SK-N-SH treated with all-trans-retinoic acid at 6 μM for 48 hours (cell line): ENCODE measurements around the gene FGF22.

ENCODE experiments used
- ARNTL ChIP-seq: fragments of 450-650 bp; formaldehyde crosslinking; IDR thresholded peaks from 2 replicates; pipeline ENCODE4 v1.5.0; 2020; ENCODE audit warnings: low read depth, mild to moderate bottlenecking, moderate library complexity, borderline replicate concordance
- GLIS3 ChIP-seq: fragments of 250-450 bp; sonication (Bioruptor Pico); IDR thresholded peaks from 2 replicates; pipeline ENCODE4 v1.5.0; 2020; ENCODE audit warnings: mild to moderate bottlenecking, moderate library complexity
- ISL1 ChIP-seq: fragments of 250-450 bp; sonication (Bioruptor Pico); IDR thresholded peaks from 2 replicates; pipeline ENCODE4 v2.1.2; 2022; ENCODE audit warnings: mild to moderate bottlenecking, moderate library complexity
- OSR1 ChIP-seq: fragments of 250-450 bp; sonication (Bioruptor Pico); IDR thresholded peaks from 2 replicates; pipeline ENCODE4 v1.8.0; 2022; ENCODE audit warnings: moderate library complexity, mild to moderate bottlenecking, inconsistent platforms
- PPARA ChIP-seq: fragments of 250-450 bp; sonication (Bioruptor Pico); IDR thresholded peaks from 2 replicates; pipeline ENCODE4 v1.5.0; 2020; ENCODE audit warnings: mild to moderate bottlenecking, borderline replicate concordance
- RARB ChIP-seq: fragments of 250-450 bp; sonication (Bioruptor Pico); IDR thresholded peaks from 2 replicates; pipeline ENCODE4 v1.8.0; 2021; ENCODE audit warnings: mild to moderate bottlenecking, moderate library complexity
- TOX ChIP-seq: fragments of 250-450 bp; sonication (Bioruptor Pico); IDR thresholded peaks from 2 replicates; pipeline ENCODE4 v1.8.0; 2021; ENCODE audit warnings: mild to moderate bottlenecking, moderate library complexity, borderline replicate concordance
- ZFP3 ChIP-seq: fragments of 250-450 bp; sonication (Bioruptor Pico); IDR thresholded peaks from 2 replicates; pipeline ENCODE4 v1.5.0; 2020; ENCODE audit warnings: mild to moderate bottlenecking, moderate library complexity
- ZFP30 ChIP-seq: fragments of 450-650 bp; formaldehyde crosslinking; IDR thresholded peaks from 2 replicates; pipeline ENCODE4 v1.5.0; 2022; ENCODE audit warnings: mild to moderate bottlenecking, moderate library complexity
- ZNF70 ChIP-seq: fragments of 450-650 bp; formaldehyde crosslinking; IDR thresholded peaks from 2 replicates; pipeline ENCODE4 v1.5.0; 2020; ENCODE audit warnings: mild to moderate bottlenecking, moderate library complexity
- ZNF8 ChIP-seq: fragments of 450-650 bp; formaldehyde crosslinking; IDR thresholded peaks from 2 replicates; pipeline ENCODE4 v1.5.0; 2020; ENCODE audit warnings: mild to moderate bottlenecking, moderate library complexity
- TF ChIP-seq, protein P1 (sequence below): fragments of 250-450 bp; sonication (Bioruptor Pico); IDR thresholded peaks from 2 replicates; pipeline ENCODE4 v1.5.1; 2020; ENCODE audit warnings: low read depth, mild to moderate bottlenecking, moderate library complexity
- TF ChIP-seq, protein P2 (sequence below): fragments of 250-450 bp; sonication (Bioruptor Pico); IDR thresholded peaks from 2 replicates; pipeline ENCODE4 v1.8.0; 2020; ENCODE audit warnings: mild to moderate bottlenecking, moderate library complexity, borderline replicate concordance

DNA sequence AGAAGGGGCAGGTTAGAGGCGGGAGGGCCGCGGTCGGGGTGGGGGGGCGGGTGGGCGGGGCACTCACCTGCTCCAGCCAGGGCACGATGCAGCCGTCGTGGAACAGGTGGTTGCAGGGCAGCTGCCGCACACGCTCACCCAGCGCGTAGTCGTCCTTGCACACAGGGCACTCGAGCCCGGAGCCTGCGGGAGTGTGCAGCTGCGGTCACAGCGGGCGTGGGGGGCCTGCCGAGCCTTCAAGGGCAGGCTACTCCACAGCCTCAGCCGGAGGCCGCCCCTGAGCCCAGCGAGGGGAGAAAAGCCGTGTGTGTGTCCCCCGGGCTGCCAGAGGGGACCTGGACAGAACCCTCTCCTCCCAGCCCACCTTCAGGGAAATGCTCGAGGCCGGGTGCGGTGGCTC lies 8.6 kb downstream of the FGF22 start:
- TF ChIP-seq ARNTL (CRISPR knock-in tag) (no peak), ZFP30 (no peak), ZFP3 (no peak), GLIS3 (CRISPR knock-in tag) (no peak), PPARA (no peak), RARB (CRISPR knock-in tag) (no peak), OSR1 (no peak), ISL1 (CRISPR knock-in tag) (no peak), ZNF70 (CRISPR knock-in tag) (no peak), ZNF8 (CRISPR knock-in tag) (no peak), TOX (CRISPR knock-in tag) (no peak)
- TF ChIP-seq, protein P1, sequence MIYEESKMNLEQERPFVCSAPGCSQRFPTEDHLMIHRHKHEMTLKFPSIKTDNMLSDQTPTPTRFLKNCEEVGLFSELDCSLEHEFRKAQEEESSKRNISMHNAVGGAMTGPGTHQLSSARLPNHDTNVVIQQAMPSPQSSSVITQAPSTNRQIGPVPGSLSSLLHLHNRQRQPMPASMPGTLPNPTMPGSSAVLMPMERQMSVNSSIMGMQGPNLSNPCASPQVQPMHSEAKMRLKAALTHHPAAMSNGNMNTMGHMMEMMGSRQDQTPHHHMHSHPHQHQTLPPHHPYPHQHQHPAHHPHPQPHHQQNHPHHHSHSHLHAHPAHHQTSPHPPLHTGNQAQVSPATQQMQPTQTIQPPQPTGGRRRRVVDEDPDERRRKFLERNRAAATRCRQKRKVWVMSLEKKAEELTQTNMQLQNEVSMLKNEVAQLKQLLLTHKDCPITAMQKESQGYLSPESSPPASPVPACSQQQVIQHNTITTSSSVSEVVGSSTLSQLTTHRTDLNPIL (CRISPR knock-in tag), result no peak
- TF ChIP-seq, protein P2, sequence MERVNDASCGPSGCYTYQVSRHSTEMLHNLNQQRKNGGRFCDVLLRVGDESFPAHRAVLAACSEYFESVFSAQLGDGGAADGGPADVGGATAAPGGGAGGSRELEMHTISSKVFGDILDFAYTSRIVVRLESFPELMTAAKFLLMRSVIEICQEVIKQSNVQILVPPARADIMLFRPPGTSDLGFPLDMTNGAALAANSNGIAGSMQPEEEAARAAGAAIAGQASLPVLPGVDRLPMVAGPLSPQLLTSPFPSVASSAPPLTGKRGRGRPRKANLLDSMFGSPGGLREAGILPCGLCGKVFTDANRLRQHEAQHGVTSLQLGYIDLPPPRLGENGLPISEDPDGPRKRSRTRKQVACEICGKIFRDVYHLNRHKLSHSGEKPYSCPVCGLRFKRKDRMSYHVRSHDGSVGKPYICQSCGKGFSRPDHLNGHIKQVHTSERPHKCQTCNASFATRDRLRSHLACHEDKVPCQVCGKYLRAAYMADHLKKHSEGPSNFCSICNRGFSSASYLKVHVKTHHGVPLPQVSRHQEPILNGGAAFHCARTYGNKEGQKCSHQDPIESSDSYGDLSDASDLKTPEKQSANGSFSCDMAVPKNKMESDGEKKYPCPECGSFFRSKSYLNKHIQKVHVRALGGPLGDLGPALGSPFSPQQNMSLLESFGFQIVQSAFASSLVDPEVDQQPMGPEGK, result no peak
